ENCODE data around the gene TSPAN14. TPM values are rescaled to one million over a fixed set of nuclear protein-coding genes. Genes with fewer than 3 reads are reported as not detected.

TSPAN14 gene
- total and polyA plus RNA-seq, 2 experiments from 2014 or later = 65.9 to 104 TPM

DNA sequence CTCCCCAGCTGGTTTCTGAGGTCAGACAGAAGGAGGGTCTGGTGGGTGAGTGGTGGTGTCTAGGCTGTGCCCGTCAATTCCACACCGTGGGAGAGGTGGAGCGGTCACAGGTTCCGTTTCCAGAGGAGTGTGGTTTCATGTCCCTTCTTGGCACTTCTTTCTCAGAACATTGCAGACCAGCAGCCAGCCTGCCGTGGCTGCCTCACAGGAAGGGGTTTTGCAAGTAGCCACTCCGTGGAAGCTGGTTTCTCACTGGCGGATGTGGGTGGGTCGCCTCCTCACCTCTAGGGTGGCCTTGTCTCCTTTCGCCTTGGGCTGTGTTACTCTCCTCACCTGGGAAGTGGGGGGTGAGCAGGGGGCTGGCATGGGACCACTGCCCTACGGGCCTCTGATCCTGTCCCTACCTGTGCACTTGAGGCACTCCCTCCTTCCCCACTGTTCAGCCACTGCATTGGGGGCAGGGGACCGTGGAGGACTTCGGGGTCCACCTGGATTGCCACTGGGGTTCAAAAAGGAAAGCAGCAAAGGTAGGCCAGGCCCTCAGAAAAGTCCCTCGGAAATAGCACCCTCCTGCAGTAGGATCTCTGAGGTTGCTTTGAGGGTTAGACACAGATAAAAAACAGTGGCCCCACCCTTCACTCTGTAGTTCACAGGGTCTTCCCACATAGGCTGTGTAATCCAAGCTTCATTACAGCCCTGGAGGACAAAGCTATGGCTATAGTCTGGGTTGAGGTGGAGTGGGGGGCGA lies 33.9 kb downstream of the TSPAN14 start:
- no peak overlapping the region for H3K4me2 ChIP-seq
- no peak overlapping the region for H2AFZ ChIP-seq
- H3K9me2 ChIP-seq (replicated peaks; ENCODE audit: insufficient read depth) = no peaks in the 10 kb centered on the region
- H3K79me2 ChIP-seq = peaks cover 97% of the 10 kb centered on the region
- peaks cover 49% of the 10 kb centered on the region for H4K20me1 ChIP-seq (ENCODE audit: insufficient read depth, poor library complexity, severe bottlenecking)
- H3K4me3 ChIP-seq = no peak overlapping the region
- no peak for DNase-seq (ENCODE audit: low spot score)
- H3K36me3 ChIP-seq (replicated peaks; ENCODE audit: insufficient read depth, low read depth) = no peaks in the 10 kb centered on the region
- WGBS (ENCODE audit: low lambda C conversion rate, missing lambda C conversion rate) = 91% methylated on average over 14 of the region's 14 CpGs
- no peak overlapping the region for H3K27ac ChIP-seq
- TF ChIP-seq EZH2 (IDR thresholded peaks at IDR 0.05; ENCODE audit: borderline replicate concordance) (no peak), EZH2phosphoT487 (IDR thresholded peaks at IDR 0.05; ENCODE audit: low read depth, severe bottlenecking, unreplicated experiment) (no peak)
- TF ChIP-seq, protein P1, sequence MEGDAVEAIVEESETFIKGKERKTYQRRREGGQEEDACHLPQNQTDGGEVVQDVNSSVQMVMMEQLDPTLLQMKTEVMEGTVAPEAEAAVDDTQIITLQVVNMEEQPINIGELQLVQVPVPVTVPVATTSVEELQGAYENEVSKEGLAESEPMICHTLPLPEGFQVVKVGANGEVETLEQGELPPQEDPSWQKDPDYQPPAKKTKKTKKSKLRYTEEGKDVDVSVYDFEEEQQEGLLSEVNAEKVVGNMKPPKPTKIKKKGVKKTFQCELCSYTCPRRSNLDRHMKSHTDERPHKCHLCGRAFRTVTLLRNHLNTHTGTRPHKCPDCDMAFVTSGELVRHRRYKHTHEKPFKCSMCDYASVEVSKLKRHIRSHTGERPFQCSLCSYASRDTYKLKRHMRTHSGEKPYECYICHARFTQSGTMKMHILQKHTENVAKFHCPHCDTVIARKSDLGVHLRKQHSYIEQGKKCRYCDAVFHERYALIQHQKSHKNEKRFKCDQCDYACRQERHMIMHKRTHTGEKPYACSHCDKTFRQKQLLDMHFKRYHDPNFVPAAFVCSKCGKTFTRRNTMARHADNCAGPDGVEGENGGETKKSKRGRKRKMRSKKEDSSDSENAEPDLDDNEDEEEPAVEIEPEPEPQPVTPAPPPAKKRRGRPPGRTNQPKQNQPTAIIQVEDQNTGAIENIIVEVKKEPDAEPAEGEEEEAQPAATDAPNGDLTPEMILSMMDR (IDR thresholded peaks at IDR 0.05; ENCODE audit: poor library complexity) = no peak
- H3K4me1 ChIP-seq (ENCODE audit: insufficient read depth) = peaks cover 32% of the 10 kb centered on the region
- no peaks in the 10 kb centered on the region for H3K27me3 ChIP-seq
- no peaks in the 10 kb centered on the region for H3K9me3 ChIP-seq (ENCODE audit: low read depth)

DNA sequence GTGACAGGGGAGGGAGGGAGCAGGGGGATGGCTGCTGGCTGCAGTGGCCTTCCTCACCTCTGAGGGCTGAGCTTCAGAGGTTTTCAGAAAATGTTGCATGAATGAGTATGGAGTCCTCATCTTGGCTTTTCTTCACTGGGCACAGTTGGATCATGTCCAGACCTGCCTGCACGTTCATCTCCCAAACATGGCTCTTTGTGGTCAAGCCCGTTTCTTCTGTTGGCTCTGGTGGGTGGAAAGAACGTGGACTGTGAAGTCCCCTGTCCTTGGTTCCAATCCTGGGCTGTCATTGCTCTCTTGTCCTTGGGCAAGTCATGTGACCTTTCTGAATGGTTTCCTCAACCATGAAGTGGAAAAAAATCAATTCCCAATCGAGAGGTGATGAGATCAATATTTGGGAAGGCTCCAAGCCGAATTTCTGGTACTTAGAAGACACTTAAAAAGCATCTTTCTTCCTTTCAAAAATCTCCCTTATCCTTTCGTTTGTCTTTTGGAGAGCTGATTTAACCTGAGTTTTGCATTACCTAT lies 34.5 kb downstream of the TSPAN14 start:
- Histone ChIP-seq H3K4me1 (ENCODE audit: insufficient read depth) (peaks cover 38% of the 10 kb centered on the region), H3K9me3 (ENCODE audit: low read depth) (no peaks in the 10 kb centered on the region), H3K27ac (no peak overlapping the region), H3K27me3 (no peaks in the 10 kb centered on the region), H3K79me2 (peaks cover 91% of the 10 kb centered on the region), H3K36me3 (replicated peaks; ENCODE audit: insufficient read depth, low read depth) (no peaks in the 10 kb centered on the region), H4K20me1 (ENCODE audit: insufficient read depth, poor library complexity, severe bottlenecking) (peaks cover 52% of the 10 kb centered on the region), H2AFZ (no peak overlapping the region), H3K4me2 (no peak overlapping the region), H3K9me2 (replicated peaks; ENCODE audit: insufficient read depth) (no peaks in the 10 kb centered on the region), H3K4me3 (no peak overlapping the region)
- 88% methylated on average over 6 of the region's 6 CpGs for WGBS (ENCODE audit: low lambda C conversion rate, missing lambda C conversion rate)
- TF ChIP-seq EZH2 (IDR thresholded peaks at IDR 0.05; ENCODE audit: borderline replicate concordance) (no peak), EZH2phosphoT487 (IDR thresholded peaks at IDR 0.05; ENCODE audit: low read depth, severe bottlenecking, unreplicated experiment) (no peak)
- TF ChIP-seq, protein P1 (IDR thresholded peaks at IDR 0.05; ENCODE audit: poor library complexity) = no peak
- no peak for DNase-seq (ENCODE audit: low spot score)

DNA sequence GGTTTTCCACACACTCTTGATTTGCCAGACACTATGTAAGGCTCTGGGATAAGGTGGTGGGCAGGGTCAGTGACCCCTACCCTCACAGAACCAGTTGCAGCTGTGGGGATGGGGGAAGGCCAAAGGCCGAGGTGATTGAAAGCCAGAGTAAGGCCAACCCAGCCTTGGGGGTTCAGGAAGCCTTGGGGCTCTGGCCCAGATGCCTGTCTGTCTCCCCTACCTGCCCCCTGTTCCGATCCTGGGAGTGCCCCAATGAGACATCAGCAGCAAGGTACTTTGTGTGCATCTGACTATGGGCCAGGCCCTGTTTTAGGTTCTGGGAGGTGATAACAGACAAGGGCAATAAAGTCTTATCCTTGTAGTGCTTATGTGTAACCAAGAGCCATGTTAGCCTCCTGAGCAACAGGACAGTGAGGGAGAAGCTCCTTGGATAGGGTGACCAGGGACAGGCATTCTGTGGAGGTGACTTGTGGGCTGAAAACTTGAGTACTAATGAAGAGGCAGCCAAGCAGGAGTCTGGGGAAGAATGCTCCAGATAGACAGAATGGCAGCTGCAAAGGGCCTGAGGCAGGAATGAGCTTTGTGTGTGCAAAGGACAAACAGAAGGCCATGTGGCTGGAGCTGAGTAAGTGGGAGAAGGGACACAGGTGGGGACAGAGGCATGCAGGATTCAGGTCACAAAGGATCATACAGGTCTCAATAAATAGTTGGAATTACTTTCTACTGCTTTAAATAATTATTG lies 35.4 kb downstream of the TSPAN14 start:
- Histone ChIP-seq H3K27ac (no peak overlapping the region), H3K79me2 (peaks cover 90% of the 10 kb centered on the region), H2AFZ (no peak overlapping the region), H3K4me2 (no peak overlapping the region), H3K4me1 (ENCODE audit: insufficient read depth) (peaks cover 43% of the 10 kb centered on the region), H3K27me3 (no peaks in the 10 kb centered on the region), H3K9me2 (replicated peaks; ENCODE audit: insufficient read depth) (no peaks in the 10 kb centered on the region), H3K36me3 (replicated peaks; ENCODE audit: insufficient read depth, low read depth) (no peaks in the 10 kb centered on the region), H3K4me3 (no peak overlapping the region), H4K20me1 (ENCODE audit: insufficient read depth, poor library complexity, severe bottlenecking) (peaks cover 48% of the 10 kb centered on the region), H3K9me3 (ENCODE audit: low read depth) (no peaks in the 10 kb centered on the region)
- no peak for DNase-seq (ENCODE audit: low spot score)
- TF ChIP-seq EZH2 (IDR thresholded peaks at IDR 0.05; ENCODE audit: borderline replicate concordance) = no peak
- no peak for TF ChIP-seq EZH2phosphoT487 (IDR thresholded peaks at IDR 0.05; ENCODE audit: low read depth, severe bottlenecking, unreplicated experiment)
- TF ChIP-seq, protein P1 (IDR thresholded peaks at IDR 0.05; ENCODE audit: poor library complexity) = no peak
- 98% methylated on average over 2 of the region's 2 CpGs for WGBS (ENCODE audit: low lambda C conversion rate, missing lambda C conversion rate)

Measured in hepatocyte (in vitro differentiated cells).